Gastrocnemius medialis (tissue), 4 donors: ENCODE results near the gene TGFA.

Experiments used
- POLR2A ChIP-seq, 2 donors: fragments of 450-650 bp; IDR thresholded peaks; one replicate each; pipeline ENCODE4 v1.6.1; 2017; ENCODE audit warnings: antibody characterized with exemption in 2 of 2, mild to moderate bottlenecking in 2 of 2, moderate library complexity in 2 of 2
- TF ChIP-seq, protein P1 (sequence below), 5 experiments: fragments of 450-650 bp in 3 of 5; fragments of 200-600 bp in 2 of 5; sonication (generic) in 2 of 5; IDR thresholded peaks in 4 of 5; conservative IDR thresholded peaks in 1 of 5; 1 replicate in 4 of 5; 2 replicates in 1 of 5; pipeline ENCODE4 v1.5.1; 2016 to 2019; ENCODE audit warnings: antibody characterized with exemption in 5 of 5, mild to moderate bottlenecking in 3 of 5, moderate library complexity in 3 of 5

DNA sequence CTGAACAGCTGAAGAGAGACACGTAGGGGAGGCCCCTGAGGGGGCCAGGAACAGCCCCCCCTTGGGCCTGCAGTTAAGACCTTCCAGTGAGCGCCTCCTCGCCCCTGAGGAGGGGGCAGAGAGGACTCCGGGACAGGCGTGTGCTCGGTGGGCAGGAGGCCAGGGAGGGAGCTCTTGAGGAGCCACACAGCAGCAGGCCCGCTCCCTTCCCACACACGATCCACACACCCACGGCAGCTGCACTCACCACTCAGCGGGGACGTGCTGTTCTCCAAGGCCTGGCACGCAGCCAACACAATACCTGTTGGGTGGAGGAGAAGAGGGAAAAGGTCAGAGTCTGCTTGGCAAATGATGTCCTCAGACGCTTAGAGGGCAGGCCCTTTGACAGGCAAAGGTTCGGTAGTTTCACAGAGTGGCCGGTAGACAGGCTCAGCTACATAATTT is 39.0 kb downstream of the TGFA start:
- TF ChIP-seq, protein P1, sequence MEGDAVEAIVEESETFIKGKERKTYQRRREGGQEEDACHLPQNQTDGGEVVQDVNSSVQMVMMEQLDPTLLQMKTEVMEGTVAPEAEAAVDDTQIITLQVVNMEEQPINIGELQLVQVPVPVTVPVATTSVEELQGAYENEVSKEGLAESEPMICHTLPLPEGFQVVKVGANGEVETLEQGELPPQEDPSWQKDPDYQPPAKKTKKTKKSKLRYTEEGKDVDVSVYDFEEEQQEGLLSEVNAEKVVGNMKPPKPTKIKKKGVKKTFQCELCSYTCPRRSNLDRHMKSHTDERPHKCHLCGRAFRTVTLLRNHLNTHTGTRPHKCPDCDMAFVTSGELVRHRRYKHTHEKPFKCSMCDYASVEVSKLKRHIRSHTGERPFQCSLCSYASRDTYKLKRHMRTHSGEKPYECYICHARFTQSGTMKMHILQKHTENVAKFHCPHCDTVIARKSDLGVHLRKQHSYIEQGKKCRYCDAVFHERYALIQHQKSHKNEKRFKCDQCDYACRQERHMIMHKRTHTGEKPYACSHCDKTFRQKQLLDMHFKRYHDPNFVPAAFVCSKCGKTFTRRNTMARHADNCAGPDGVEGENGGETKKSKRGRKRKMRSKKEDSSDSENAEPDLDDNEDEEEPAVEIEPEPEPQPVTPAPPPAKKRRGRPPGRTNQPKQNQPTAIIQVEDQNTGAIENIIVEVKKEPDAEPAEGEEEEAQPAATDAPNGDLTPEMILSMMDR (IDR thresholded peaks at IDR 0.05 in 4 of 5, conservative IDR thresholded peaks at IDR 0.05 in 1 of 5): no peak
- TF ChIP-seq POLR2A (IDR thresholded peaks at IDR 0.05): no peak
